IMR-90 (cell line): ENCODE measurements around the gene FKBP10. TPM values are rescaled to one million over a fixed set of nuclear protein-coding genes. Genes with fewer than 3 reads are reported as not detected.

Source experiments
- microRNA-seq, 2 experiments: library from miRNA; stranded (forward) in 1 of 2; unstranded in 1 of 2; fragments of 10-50 nt in 1 of 2; fragments of <30 nt in 1 of 2; gene quantifications in 1 of 2; microRNA quantifications in 1 of 2; one replicate each; pipeline versions ENCODE3 to v1.1.0; 2013 to 2020; ENCODE audit not compliant: insufficient read depth in 1 of 2, insufficient read length in 1 of 2, unreplicated experiment in 1 of 2
- polyA plus RNA-seq, 3 experiments: library from polyadenylated mRNA; depleted of rRNA; stranded (reverse); fragments of >200 nt; gene quantifications; 2 replicates each; pipeline ENCODE4 v1.2.3, GENCODE V29; 2012; ENCODE audit warnings: low replicate concordance in 1 of 3
- small RNA-seq, 5 experiments: library from RNA; depleted of rRNA; stranded (forward); fragments of <200 nt; gene quantifications; one replicate each; pipeline ENCODE3, GENCODE V24; 2012
- total RNA-seq: library from RNA; depleted of rRNA; stranded (reverse); fragments of >200 nt; gene quantifications from 2 replicates; pipeline ENCODE4 v1.2.3, GENCODE V29; 2012; rRNA removed

Gene FKBP10
- total and polyA plus RNA-seq, 2 of the 4 experiments (the other 2 are of a cell fraction) = 170 to 984 TPM

Small RNA genes lying within 50 kb of the gene (microRNA-seq; reads per million reads assigned to microRNA genes)
- gene AC125257.2 (ENCODE audit: insufficient read depth, insufficient read length) = not detected

Small RNA genes lying within 50 kb of the gene (small RNA-seq; reads per million reads assigned to genes)
- 0 reads per million in 5 experiments for gene AC125257.2

Other genes with a start within 250 kb of the FKBP10 start
- not detected in 2 replicates for gene KRT9, start 240.9 kb upstream of the FKBP10 start, total RNA-seq
- gene KRT9, start 240.9 kb upstream of the FKBP10 start, polyA plus RNA-seq (2012; rRNA removed) = not detected in 2 replicates
- not detected in 2 replicates for gene KRT14, start 226.1 kb upstream of the FKBP10 start, total RNA-seq
- not detected in 2 replicates for gene KRT14, start 226.1 kb upstream of the FKBP10 start, polyA plus RNA-seq (2012; rRNA removed)
- gene KRT16, start 200.2 kb upstream of the FKBP10 start, total RNA-seq = not detected in 2 replicates
- gene KRT16, start 200.2 kb upstream of the FKBP10 start, polyA plus RNA-seq (2012; rRNA removed) = not detected in 2 replicates
- gene KRT17, start 188.4 kb upstream of the FKBP10 start, total RNA-seq = 2.5 TPM in 2 replicates
- 4.6 and 5.3 TPM in 2 replicates for gene KRT17, start 188.4 kb upstream of the FKBP10 start, polyA plus RNA-seq (2012; rRNA removed)
- 89.4 and 102 TPM in 2 replicates for gene EIF1, start 124.1 kb upstream of the FKBP10 start, total RNA-seq
- 381 and 388 TPM in 2 replicates for gene EIF1, start 124.1 kb upstream of the FKBP10 start, polyA plus RNA-seq (2012; rRNA removed)
- not detected in 2 replicates for gene GAST, start 100.7 kb upstream of the FKBP10 start, total RNA-seq
- not detected in 2 replicates for gene GAST, start 100.7 kb upstream of the FKBP10 start, polyA plus RNA-seq (2012; rRNA removed)
- gene HAP1, start 78.4 kb upstream of the FKBP10 start, total RNA-seq = under 0.01 TPM in 1 of 2 replicates, not detected in the other
- 0.09 and 0.11 TPM in 2 replicates for gene HAP1, start 78.4 kb upstream of the FKBP10 start, polyA plus RNA-seq (2012; rRNA removed)
- 12.9 and 14.7 TPM in 2 replicates for gene JUP, start 26.3 kb upstream of the FKBP10 start, total RNA-seq
- gene JUP, start 26.3 kb upstream of the FKBP10 start, polyA plus RNA-seq (2012; rRNA removed) = 27.3 and 28.4 TPM in 2 replicates
- 21.5 and 22.2 TPM in 2 replicates for gene P3H4, start 1.1 kb upstream of the FKBP10 start, total RNA-seq
- 66.7 and 76.9 TPM in 2 replicates for gene P3H4, start 1.1 kb upstream of the FKBP10 start, polyA plus RNA-seq (2012; rRNA removed)
- 83.0 and 92.7 TPM in 2 replicates for gene NT5C3B, start 23.2 kb downstream of the FKBP10 start, total RNA-seq
- gene NT5C3B, start 23.2 kb downstream of the FKBP10 start, polyA plus RNA-seq (2012; rRNA removed) = 58.0 and 59.9 TPM in 2 replicates
- gene KLHL10, start 24.8 kb downstream of the FKBP10 start, total RNA-seq = under 0.01 and 0.18 TPM in 2 replicates
- gene KLHL10, start 24.8 kb downstream of the FKBP10 start, polyA plus RNA-seq (2012; rRNA removed) = 0.07 TPM in 1 of 2 replicates, not detected in the other
- 38.5 and 43.6 TPM in 2 replicates for gene KLHL11, start 52.4 kb downstream of the FKBP10 start, total RNA-seq
- gene KLHL11, start 52.4 kb downstream of the FKBP10 start, polyA plus RNA-seq (2012; rRNA removed) = 3.5 and 4.1 TPM in 2 replicates
- gene ACLY, start 105.9 kb downstream of the FKBP10 start, total RNA-seq = 228 and 230 TPM in 2 replicates
- 167 and 170 TPM in 2 replicates for gene ACLY, start 105.9 kb downstream of the FKBP10 start, polyA plus RNA-seq (2012; rRNA removed)
- gene ODAD4, start 117.6 kb downstream of the FKBP10 start, total RNA-seq = 0.54 and 0.56 TPM in 2 replicates
- gene ODAD4, start 117.6 kb downstream of the FKBP10 start, polyA plus RNA-seq (2012; rRNA removed) = 0.37 and 0.38 TPM in 2 replicates
- gene CNP, start 153.8 kb downstream of the FKBP10 start, total RNA-seq = 45.5 and 50.3 TPM in 2 replicates
- gene CNP, start 153.8 kb downstream of the FKBP10 start, polyA plus RNA-seq (2012; rRNA removed) = 46.4 and 56.5 TPM in 2 replicates
- gene DNAJC7, start 204.4 kb downstream of the FKBP10 start, total RNA-seq = 71.7 and 76.9 TPM in 2 replicates
- gene DNAJC7, start 204.4 kb downstream of the FKBP10 start, polyA plus RNA-seq (2012; rRNA removed) = 42.3 and 49.3 TPM in 2 replicates
- gene NKIRAS2, start 207.1 kb downstream of the FKBP10 start, total RNA-seq = 20.8 and 25.6 TPM in 2 replicates
- gene NKIRAS2, start 207.1 kb downstream of the FKBP10 start, polyA plus RNA-seq (2012; rRNA removed) = 51.8 and 55.1 TPM in 2 replicates
- gene C17orf113, start 237.6 kb downstream of the FKBP10 start, total RNA-seq = under 0.01 TPM in 1 of 2 replicates, not detected in the other
- 0.03 and 0.07 TPM in 2 replicates for gene C17orf113, start 237.6 kb downstream of the FKBP10 start, polyA plus RNA-seq (2012; rRNA removed)